HG03175 (cell line): Measurements from ENCODE around the gene ATP1B2.
A peak's percentile ranks its signal among the peaks of the same experiment; 100 is the strongest.

Experiments used
- ATAC-seq: cut with Tn5 transposase; IDR thresholded peaks from one replicate; pipeline ENCODE4 v1.9.1; 2021; ENCODE audit warnings: mild to moderate bottlenecking, moderate library complexity; ENCODE audit not compliant: unreplicated experiment

Gene ATP1B2

GRCh38 chr17:7677388-7678067 lies 26.8 kb downstream of the ATP1B2 start:
- no peak for ATAC-seq

- no peak for ATAC-seq
Observed at GRCh38 chr17:7684851-7685532, 34.3 kb downstream of the ATP1B2 start.

- ATAC-seq, result peak; percentile 58
Observed at GRCh38 chr17:7685533-7686221, 35.0 kb downstream of the ATP1B2 start.

GRCh38 chr17:7686222-7687071 lies 35.7 kb downstream of the ATP1B2 start:
- peak; percentile 50 for ATAC-seq

GRCh38 chr17:7687072-7687907 lies 36.6 kb downstream of the ATP1B2 start, which contains the start of gene TP53:
Gene TP53 (minus strand): TSS chr17:7687490. CDS start chr17:7676594, 10,896 bp downstream.
- ATAC-seq, result peak; percentile 36

GRCh38 chr17:7687908-7688807 lies 37.4 kb downstream of the ATP1B2 start, which contains the start of gene WRAP53:
Gene WRAP53 (plus strand): TSS chr17:7688477. CDS start chr17:7688649, 172 bp downstream.
- ATAC-seq, result peak; percentile 72

- ATAC-seq, result no peak
Observed at GRCh38 chr17:7688808-7689316, 38.1 kb downstream of the ATP1B2 start.

- ATAC-seq, result no peak
Observed at GRCh38 chr17:7695586-7695985, 44.9 kb downstream of the ATP1B2 start.

GRCh38 chr17:7697828-7698588 lies 47.3 kb downstream of the ATP1B2 start:
- no peak for ATAC-seq

GRCh38 chr17:7700510-7700909 lies 49.8 kb downstream of the ATP1B2 start:
- ATAC-seq, result no peak

GRCh38 chr17:7701681-7702080 lies 51.0 kb downstream of the ATP1B2 start:
- ATAC-seq, result no peak

- ATAC-seq, result no peak
Observed at GRCh38 chr17:7702776-7703175, 52.0 kb downstream of the ATP1B2 start.

GRCh38 chr17:7703584-7704479 lies 53.1 kb downstream of the ATP1B2 start:
- ATAC-seq, result no peak

GRCh38 chr17:7704601-7705268 lies 54.0 kb downstream of the ATP1B2 start, which contains the start of gene EFNB3:
Gene EFNB3 (plus strand): TSS chr17:7705202. CDS start chr17:7705599, 397 bp downstream.
- no peak for ATAC-seq

GRCh38 chr17:7705269-7706255 lies 54.8 kb downstream of the ATP1B2 start:
- no peak for ATAC-seq
